AG10803 (cell line): ENCODE measurements around the gene HNRNPA3.
"Not testable (repeated sequence)": the region's sequence is repeated elsewhere in the genome, so short reads cannot be mapped to it uniquely, and the experiment has no call there.

ENCODE experiments used
- DNase-seq: peaks from one replicate; pipeline ENCODE4 v3.0.0; 2010; ENCODE audit warnings: low read depth
- H3K4me3 ChIP-seq: 2 replicates; pipeline ENCODE4 v1.5.1; 2011; ENCODE audit warnings: mild to moderate bottlenecking, low read length, control low read depth
- CTCF ChIP-seq: conservative IDR thresholded peaks from 2 replicates; pipeline ENCODE4 v1.5.1; 2011; ENCODE audit warnings: mild to moderate bottlenecking, low read length, control low read depth, inconsistent platforms

The HNRNPA3 gene

GRCh38 chr2:177180269-177181000, 32.2 kb upstream of the HNRNPA3 start:
- no peak for TF ChIP-seq CTCF
- H3K4me3 ChIP-seq, result no peak overlapping the region
- DNase-seq, result no peak

DNA sequence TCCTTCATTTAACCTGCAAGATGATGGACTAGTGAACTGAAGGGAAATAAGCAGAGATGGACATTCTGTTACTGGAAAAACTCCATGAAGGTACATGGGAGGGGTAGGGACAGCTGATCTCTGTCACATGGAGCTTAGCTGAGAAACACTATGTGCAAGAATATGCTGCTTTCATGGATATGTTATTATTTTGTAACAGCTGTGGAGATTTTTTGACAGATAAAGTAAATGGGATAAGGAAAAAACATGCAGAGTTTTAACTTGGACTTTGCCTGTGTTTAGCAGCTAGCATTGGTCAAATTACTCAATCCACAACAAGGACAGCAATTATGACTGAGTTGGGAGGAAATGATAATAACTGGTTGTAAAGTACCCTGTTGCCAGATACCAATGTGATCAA, 28.7 kb upstream of the HNRNPA3 start:
- no peak for TF ChIP-seq CTCF
- H3K4me3 ChIP-seq, result no peak overlapping the region
- DNase-seq, result no peak

GRCh38 chr2:177184606-177185005, 28.0 kb upstream of the HNRNPA3 start:
- H3K4me3 ChIP-seq, result no peak overlapping the region
- no peak for TF ChIP-seq CTCF
- DNase-seq, result no peak

- DNase-seq, H3K4me3 ChIP-seq: not testable (repeated sequence)
Observed at GRCh38 chr2:177186038-177186437, 26.6 kb upstream of the HNRNPA3 start.

DNA sequence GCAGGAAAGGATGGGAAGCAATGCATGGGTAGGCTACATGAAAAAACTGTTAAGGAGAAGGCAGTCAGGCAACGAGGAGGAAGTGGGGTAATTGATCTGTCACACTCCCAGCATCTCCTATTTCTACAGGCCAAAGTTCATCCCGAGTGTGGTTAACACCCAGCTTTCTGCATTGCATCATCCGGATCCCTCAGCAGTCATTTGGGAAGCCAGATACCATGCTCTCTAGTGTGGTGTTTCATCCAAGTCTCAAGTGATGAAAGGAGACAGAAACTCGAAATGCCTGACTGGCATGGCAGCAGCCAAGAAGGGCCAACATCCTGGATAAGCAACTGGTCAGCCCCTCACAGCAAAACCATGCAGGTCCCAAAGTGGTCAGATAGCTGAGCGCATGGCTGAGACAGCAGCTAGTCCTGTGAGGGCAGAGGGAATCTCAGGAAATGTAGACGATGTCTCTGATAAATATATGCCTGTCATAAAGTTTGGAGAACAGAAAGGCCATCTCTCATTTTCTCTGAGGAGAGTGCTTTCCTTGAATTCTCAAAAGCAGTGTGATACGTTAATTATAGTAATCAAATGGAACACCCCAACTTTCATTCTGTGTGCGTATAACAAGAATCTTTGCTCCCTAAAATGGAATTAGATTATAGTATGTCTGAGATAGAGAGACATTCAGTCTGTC, 24.8 kb upstream of the HNRNPA3 start:
- DNase-seq, result peak; percentile 81
- H3K4me3 ChIP-seq, result no peak overlapping the region
- TF ChIP-seq CTCF, result no peak

- no peak for DNase-seq
- no peak for TF ChIP-seq CTCF
- H3K4me3 ChIP-seq, result no peak overlapping the region
Observed at GRCh38 chr2:177188482-177189469, 23.8 kb upstream of the HNRNPA3 start.

DNA sequence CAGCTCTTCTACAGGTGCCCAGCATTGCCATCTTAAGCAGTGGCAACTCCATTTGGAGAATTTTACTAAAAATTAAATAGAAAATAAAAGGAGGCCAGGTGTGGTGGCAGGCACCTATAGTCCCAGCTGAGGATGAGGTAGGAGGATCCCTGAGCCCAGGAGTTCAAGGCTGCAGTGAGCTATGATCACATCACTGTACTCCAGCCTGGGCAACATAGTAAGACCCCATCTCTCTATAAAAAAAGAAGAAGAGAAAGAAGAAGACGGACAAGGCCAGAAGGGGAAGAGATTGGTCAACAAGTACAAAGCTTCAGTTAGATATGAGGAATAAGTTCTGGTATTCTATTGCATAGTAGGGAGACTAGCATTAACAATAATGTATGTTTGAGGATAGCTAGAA, 21.7 kb upstream of the HNRNPA3 start:
- H3K4me3 ChIP-seq, result no peak overlapping the region
- TF ChIP-seq CTCF, result no peak
- DNase-seq, result no peak
